ENCODE results near the gene EDC3. TPM values are rescaled to one million over a fixed set of nuclear protein-coding genes. Genes with fewer than 3 reads are reported as not detected.

EDC3 gene
- polyA plus RNA-seq, 2 of the 4 experiments (the other 2 are of a cell fraction) = 23.2 to 24.1 TPM

GRCh38 chr15:74592222-74592621 is 103.6 kb downstream of the EDC3 start:
- CTCF ChIA-PET = interaction anchor here (1.0 to 1.6 kb wide), 2 partner anchors 13 to 39 kb away, joined by 3 to 4 read pairs; no protein-coding TSS in a partner anchor
- FAIRE-seq = no peak

GRCh38 chr15:74589826-74590225 is 106.0 kb downstream of the EDC3 start:
- CTCF ChIA-PET = interaction anchor here (0.7 kb wide), 1 partner anchor 15 kb away, joined by 3 read pairs; no protein-coding TSS in a partner anchor
- Histone ChIP-seq H3K27ac (no peak overlapping the region), H3K4me3 (no peak overlapping the region), H3K4me2 (no peak overlapping the region), H3K9me3 (no peaks in the 10 kb centered on the region), H3K4me1 (no peaks in the 10 kb centered on the region)
- POLR2A ChIA-PET = no interaction called here
- DNase-seq (ENCODE audit: low read depth in 1 of 2, low spot score in 1 of 2) (no peak), FAIRE-seq (no peak), ATAC-seq (no peak)
- WGBS (ENCODE audit: missing lambda C conversion rate) = 95% methylated on average over 6 of the region's 6 CpGs
- TF ChIP-seq ZSCAN20 (CRISPR knock-in tag; IDR thresholded peaks at IDR 0.05) (no peak), GATA3 (IDR thresholded peaks at IDR 0.05; ENCODE audit: borderline replicate concordance) (no peak), TFCP2L1 (CRISPR knock-in tag; IDR thresholded peaks at IDR 0.05) (no peak), JUNB (IDR thresholded peaks at IDR 0.05) (no peak), HMGXB4 (CRISPR knock-in tag; IDR thresholded peaks at IDR 0.05; ENCODE audit: borderline replicate concordance) (no peak), POLR2A (IDR thresholded peaks at IDR 0.05; ENCODE audit: low read length) (no peak), EP300 (IDR thresholded peaks at IDR 0.05) (no peak), BCL3 (IDR thresholded peaks at IDR 0.05) (no peak), BHLHE40 (IDR thresholded peaks at IDR 0.05; ENCODE audit: low read depth, low read length) (no peak), E2F6 (IDR thresholded peaks at IDR 0.05; ENCODE audit: borderline replicate concordance, low read depth) (no peak), RARB (CRISPR knock-in tag; IDR thresholded peaks at IDR 0.05) (no peak), KDM1A (IDR thresholded peaks at IDR 0.05; ENCODE audit: low read depth) (no peak), NPAS2 (CRISPR knock-in tag; IDR thresholded peaks at IDR 0.05; ENCODE audit: borderline replicate concordance) (no peak), CBX8 (IDR thresholded peaks at IDR 0.05) (no peak), HOXB13 (CRISPR knock-in tag; IDR thresholded peaks at IDR 0.05; ENCODE audit: low read depth) (no peak), CBX2 (IDR thresholded peaks at IDR 0.05; ENCODE audit: borderline replicate concordance, low read depth) (no peak), SREBF2 (IDR thresholded peaks at IDR 0.05) (no peak)

More at GRCh38 chr15:74592222-74592621, 103.6 kb downstream of the EDC3 start:
- Histone ChIP-seq H3K9me3 (no peaks in the 10 kb centered on the region), H3K4me3 (no peak overlapping the region), H3K27ac (no peak overlapping the region), H3K4me1 (no peaks in the 10 kb centered on the region), H3K4me2 (no peak overlapping the region)
- no peak for TF ChIP-seq MAZ (IDR thresholded peaks at IDR 0.05; ENCODE audit: borderline replicate concordance, low read depth, low read length)
- no peak for TF ChIP-seq ATOH8 (CRISPR knock-in tag; IDR thresholded peaks at IDR 0.05; ENCODE audit: low read depth)
- TF ChIP-seq, protein P1, sequence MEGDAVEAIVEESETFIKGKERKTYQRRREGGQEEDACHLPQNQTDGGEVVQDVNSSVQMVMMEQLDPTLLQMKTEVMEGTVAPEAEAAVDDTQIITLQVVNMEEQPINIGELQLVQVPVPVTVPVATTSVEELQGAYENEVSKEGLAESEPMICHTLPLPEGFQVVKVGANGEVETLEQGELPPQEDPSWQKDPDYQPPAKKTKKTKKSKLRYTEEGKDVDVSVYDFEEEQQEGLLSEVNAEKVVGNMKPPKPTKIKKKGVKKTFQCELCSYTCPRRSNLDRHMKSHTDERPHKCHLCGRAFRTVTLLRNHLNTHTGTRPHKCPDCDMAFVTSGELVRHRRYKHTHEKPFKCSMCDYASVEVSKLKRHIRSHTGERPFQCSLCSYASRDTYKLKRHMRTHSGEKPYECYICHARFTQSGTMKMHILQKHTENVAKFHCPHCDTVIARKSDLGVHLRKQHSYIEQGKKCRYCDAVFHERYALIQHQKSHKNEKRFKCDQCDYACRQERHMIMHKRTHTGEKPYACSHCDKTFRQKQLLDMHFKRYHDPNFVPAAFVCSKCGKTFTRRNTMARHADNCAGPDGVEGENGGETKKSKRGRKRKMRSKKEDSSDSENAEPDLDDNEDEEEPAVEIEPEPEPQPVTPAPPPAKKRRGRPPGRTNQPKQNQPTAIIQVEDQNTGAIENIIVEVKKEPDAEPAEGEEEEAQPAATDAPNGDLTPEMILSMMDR (IDR thresholded peaks at IDR 0.05) = no peak
- TF ChIP-seq JUNB (IDR thresholded peaks at IDR 0.05) = no peak
- no peak for TF ChIP-seq NPAS2 (CRISPR knock-in tag; IDR thresholded peaks at IDR 0.05; ENCODE audit: borderline replicate concordance)
- no peak for TF ChIP-seq SMC3 (IDR thresholded peaks at IDR 0.05)
- TF ChIP-seq SREBF2 (IDR thresholded peaks at IDR 0.05) = no peak
- no peak for TF ChIP-seq NR3C1 (IDR thresholded peaks at IDR 0.05)
- no peak for TF ChIP-seq ZFP36 (IDR thresholded peaks at IDR 0.05; ENCODE audit: borderline replicate concordance, partially characterized antibody)
- TF ChIP-seq POLR2A (IDR thresholded peaks at IDR 0.05; ENCODE audit: low read length) = no peak
- TF ChIP-seq NFE2L2 (conservative IDR thresholded peaks at IDR 0.05; ENCODE audit: low read length) = no peak
- TF ChIP-seq, protein P2, sequence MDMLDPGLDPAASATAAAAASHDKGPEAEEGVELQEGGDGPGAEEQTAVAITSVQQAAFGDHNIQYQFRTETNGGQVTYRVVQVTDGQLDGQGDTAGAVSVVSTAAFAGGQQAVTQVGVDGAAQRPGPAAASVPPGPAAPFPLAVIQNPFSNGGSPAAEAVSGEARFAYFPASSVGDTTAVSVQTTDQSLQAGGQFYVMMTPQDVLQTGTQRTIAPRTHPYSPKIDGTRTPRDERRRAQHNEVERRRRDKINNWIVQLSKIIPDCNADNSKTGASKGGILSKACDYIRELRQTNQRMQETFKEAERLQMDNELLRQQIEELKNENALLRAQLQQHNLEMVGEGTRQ (IDR thresholded peaks at IDR 0.05) = no peak
- no peak for TF ChIP-seq HOXA7 (CRISPR knock-in tag; IDR thresholded peaks at IDR 0.05)
- no peak for TF ChIP-seq RARB (CRISPR knock-in tag; IDR thresholded peaks at IDR 0.05)
- TF ChIP-seq RAD21 (conservative IDR thresholded peaks at IDR 0.05 in 1 of 2, IDR thresholded peaks at IDR 0.05 in 1 of 2) = no peak
- no peak for TF ChIP-seq HMGXB4 (CRISPR knock-in tag; IDR thresholded peaks at IDR 0.05; ENCODE audit: borderline replicate concordance)
- 64% methylated on average over 3 of the region's 3 CpGs for WGBS (ENCODE audit: missing lambda C conversion rate)
- ATAC-seq = no peak
- POLR2A ChIA-PET = no interaction called here
- DNase-seq (ENCODE audit: low read depth in 1 of 2, low spot score in 1 of 2) = no peak

Data from A549 (cell line).